ENCODE measurements around the gene SPACA4.
A peak's percentile ranks its signal among the peaks of the same experiment; 100 is the strongest.

The SPACA4 gene

DNA sequence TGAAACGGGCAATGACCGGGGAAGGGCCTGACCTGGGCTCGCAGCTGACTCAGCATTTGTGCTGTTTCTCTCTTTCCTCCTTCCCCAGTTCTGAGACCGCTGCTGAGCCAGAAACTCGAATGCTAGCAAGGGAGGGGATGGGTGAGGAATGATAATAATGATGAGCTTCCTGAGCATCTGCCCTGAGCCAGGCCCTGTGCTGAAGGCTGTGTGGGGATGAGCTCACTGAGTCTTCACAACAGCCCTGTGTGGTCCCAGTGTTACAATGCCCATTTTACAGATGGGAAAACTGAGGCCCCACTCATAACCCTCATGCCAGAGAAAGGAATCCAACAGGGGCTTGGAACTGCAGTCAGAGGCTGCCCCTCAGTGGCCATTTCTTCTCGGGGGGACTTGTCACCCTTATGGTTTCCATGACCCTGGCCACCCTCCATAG, 46.4 kb upstream of the SPACA4 start:
- Histone ChIP-seq H3K36me3 (ENCODE audit: insufficient read depth, low read length) (no peaks in the 10 kb centered on the region), H3K4me1 (ENCODE audit: insufficient read depth, low read length, poor library complexity, severe bottlenecking) (no peaks in the 10 kb centered on the region), H2AFZ (ENCODE audit: low read length) (no peak overlapping the region), H3K9ac (ENCODE audit: low read depth, low read length, poor library complexity, severe bottlenecking) (no peak overlapping the region), H3K27me3 (ENCODE audit: insufficient read depth, low read length, poor library complexity, severe bottlenecking) (no peaks in the 10 kb centered on the region), H3K4me3 (ENCODE audit: low read length, poor library complexity, severe bottlenecking) (no peak overlapping the region), H3K4me2 (ENCODE audit: low read depth, low read length, poor library complexity, severe bottlenecking) (no peak overlapping the region), H3K79me2 (ENCODE audit: insufficient read depth, low read length) (no peaks in the 10 kb centered on the region), H4K20me1 (ENCODE audit: insufficient read depth, low read length, poor library complexity, severe bottlenecking) (no peaks in the 10 kb centered on the region), H3K9me2 (replicated peaks; ENCODE audit: low read depth, low read length) (no peaks in the 10 kb centered on the region), H3K9me3 (ENCODE audit: insufficient read depth, low read depth, low read length) (no peaks in the 10 kb centered on the region), H3F3A (ENCODE audit: low read depth) (no peaks in the 10 kb centered on the region)
- TF ChIP-seq EZH2phosphoT487 (IDR thresholded peaks at IDR 0.05; ENCODE audit: borderline replicate concordance) (no peak), CTCF (conservative IDR thresholded peaks at IDR 0.05; ENCODE audit: low read length) (0 out of 2 replicates have a peak, but pooled peaks have one; percentile 26)

DNA sequence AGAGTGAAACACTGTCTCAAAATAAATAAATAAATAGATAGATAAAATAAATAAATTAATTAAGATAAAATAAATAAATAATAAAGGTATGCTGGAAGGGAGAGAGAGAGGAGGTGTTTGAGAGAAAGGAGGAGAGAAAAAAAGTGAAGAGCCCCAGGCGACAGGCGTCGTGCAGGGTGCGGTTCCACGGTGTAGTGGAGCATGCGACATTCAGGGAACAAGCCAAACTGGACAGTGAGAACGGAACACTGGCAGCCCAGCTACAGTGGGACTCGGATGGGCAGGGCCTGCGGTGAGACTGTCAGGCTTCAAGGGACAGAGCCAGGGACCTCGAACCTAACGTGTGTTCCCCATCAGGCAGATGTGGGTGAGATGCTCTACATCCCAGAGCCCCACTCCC, 45.1 kb upstream of the SPACA4 start:
- H3K4me3 ChIP-seq (ENCODE audit: low read length, poor library complexity, severe bottlenecking) = no peak overlapping the region
- H3K9me2 ChIP-seq (replicated peaks; ENCODE audit: low read depth, low read length) = no peaks in the 10 kb centered on the region
- no peaks in the 10 kb centered on the region for H3K4me1 ChIP-seq (ENCODE audit: insufficient read depth, low read length, poor library complexity, severe bottlenecking)
- H3K9ac ChIP-seq (ENCODE audit: low read depth, low read length, poor library complexity, severe bottlenecking) = no peak overlapping the region
- TF ChIP-seq EZH2phosphoT487 (IDR thresholded peaks at IDR 0.05; ENCODE audit: borderline replicate concordance) = no peak
- TF ChIP-seq CTCF (conservative IDR thresholded peaks at IDR 0.05; ENCODE audit: low read length) = no peak
- no peaks in the 10 kb centered on the region for H3K9me3 ChIP-seq (ENCODE audit: insufficient read depth, low read depth, low read length)
- H3K4me2 ChIP-seq (ENCODE audit: low read depth, low read length, poor library complexity, severe bottlenecking) = no peak overlapping the region
- no peaks in the 10 kb centered on the region for H3K36me3 ChIP-seq (ENCODE audit: insufficient read depth, low read length)
- H3K79me2 ChIP-seq (ENCODE audit: insufficient read depth, low read length) = no peaks in the 10 kb centered on the region
- H4K20me1 ChIP-seq (ENCODE audit: insufficient read depth, low read length, poor library complexity, severe bottlenecking) = no peaks in the 10 kb centered on the region
- H3K27me3 ChIP-seq (ENCODE audit: insufficient read depth, low read length, poor library complexity, severe bottlenecking) = no peaks in the 10 kb centered on the region
- no peaks in the 10 kb centered on the region for H3F3A ChIP-seq (ENCODE audit: low read depth)
- H2AFZ ChIP-seq (ENCODE audit: low read length) = no peak overlapping the region

DNA sequence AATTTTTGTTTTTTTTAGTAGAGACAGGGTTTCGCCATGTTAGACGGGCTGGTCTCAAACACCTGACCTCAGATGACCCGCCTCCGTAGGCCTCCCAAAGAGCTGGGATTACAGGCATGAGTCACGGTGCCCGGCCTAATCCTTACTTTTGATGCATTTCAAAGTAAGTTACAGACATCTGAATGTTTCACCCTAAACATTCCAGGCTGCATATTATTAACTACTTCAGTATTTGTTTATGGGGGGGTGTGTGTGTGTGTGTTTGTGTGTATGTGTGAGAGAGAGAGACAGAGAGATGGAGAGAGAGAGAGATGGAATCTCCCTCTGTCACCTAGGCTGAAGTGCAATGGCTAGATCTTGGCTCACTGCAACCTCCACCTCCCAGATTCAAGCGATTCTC, 41.5 kb upstream of the SPACA4 start:
- no peaks in the 10 kb centered on the region for H3F3A ChIP-seq (ENCODE audit: low read depth)
- H4K20me1 ChIP-seq (ENCODE audit: insufficient read depth, low read length, poor library complexity, severe bottlenecking) = no peaks in the 10 kb centered on the region
- H3K4me1 ChIP-seq (ENCODE audit: insufficient read depth, low read length, poor library complexity, severe bottlenecking) = no peaks in the 10 kb centered on the region
- no peak overlapping the region for H3K9ac ChIP-seq (ENCODE audit: low read depth, low read length, poor library complexity, severe bottlenecking)
- no peak overlapping the region for H3K4me2 ChIP-seq (ENCODE audit: low read depth, low read length, poor library complexity, severe bottlenecking)
- H3K4me3 ChIP-seq (ENCODE audit: low read length, poor library complexity, severe bottlenecking) = no peak overlapping the region
- no peaks in the 10 kb centered on the region for H3K36me3 ChIP-seq (ENCODE audit: insufficient read depth, low read length)
- H3K9me3 ChIP-seq (ENCODE audit: insufficient read depth, low read depth, low read length) = no peaks in the 10 kb centered on the region
- no peak overlapping the region for H2AFZ ChIP-seq (ENCODE audit: low read length)
- no peaks in the 10 kb centered on the region for H3K79me2 ChIP-seq (ENCODE audit: insufficient read depth, low read length)
- TF ChIP-seq EZH2phosphoT487 (IDR thresholded peaks at IDR 0.05; ENCODE audit: borderline replicate concordance) = no peak
- TF ChIP-seq CTCF (conservative IDR thresholded peaks at IDR 0.05; ENCODE audit: low read length) = no peak
- H3K9me2 ChIP-seq (replicated peaks; ENCODE audit: low read depth, low read length) = no peaks in the 10 kb centered on the region
- no peaks in the 10 kb centered on the region for H3K27me3 ChIP-seq (ENCODE audit: insufficient read depth, low read length, poor library complexity, severe bottlenecking)
